ENCODE measurements around the gene CARHSP1.
"Not testable (repeated sequence)": the region's sequence is repeated elsewhere in the genome, so short reads cannot be mapped to it uniquely, and the experiment has no call there.

Gene CARHSP1

DNA sequence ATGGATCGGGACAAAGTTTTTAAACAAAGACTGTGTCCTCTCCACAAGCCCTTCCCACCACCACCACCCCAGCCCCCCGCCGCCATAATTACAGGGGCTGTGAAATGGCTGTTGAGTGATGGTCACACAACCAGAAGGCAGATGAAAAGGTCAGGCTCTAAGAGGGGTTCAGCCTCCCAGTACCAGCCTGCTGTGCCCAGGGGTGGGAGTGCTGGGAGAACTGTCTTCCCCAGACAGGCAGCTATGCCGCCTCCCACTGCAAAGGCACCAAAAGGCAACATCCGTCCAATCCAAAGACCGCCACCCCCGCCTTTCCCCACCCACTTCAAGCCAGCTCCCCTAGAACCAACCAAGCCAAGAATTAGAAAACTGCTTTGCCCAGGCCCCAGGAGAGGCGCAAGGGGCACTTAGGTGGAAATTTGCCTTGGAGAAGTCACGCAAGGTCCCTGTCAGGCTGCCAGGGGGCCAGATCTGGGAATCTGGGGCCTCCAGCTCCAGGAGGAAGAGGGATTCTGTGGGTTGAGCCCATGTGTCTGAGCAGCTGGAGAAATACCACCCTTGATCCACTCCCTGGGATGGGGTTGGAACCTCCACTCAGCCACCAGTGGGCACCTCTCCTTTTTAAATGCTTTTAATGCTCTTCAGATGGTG, 14.4 kb downstream of the CARHSP1 start:
- DNase-seq (ENCODE audit: low read depth in 2 of 2): no peak

DNA sequence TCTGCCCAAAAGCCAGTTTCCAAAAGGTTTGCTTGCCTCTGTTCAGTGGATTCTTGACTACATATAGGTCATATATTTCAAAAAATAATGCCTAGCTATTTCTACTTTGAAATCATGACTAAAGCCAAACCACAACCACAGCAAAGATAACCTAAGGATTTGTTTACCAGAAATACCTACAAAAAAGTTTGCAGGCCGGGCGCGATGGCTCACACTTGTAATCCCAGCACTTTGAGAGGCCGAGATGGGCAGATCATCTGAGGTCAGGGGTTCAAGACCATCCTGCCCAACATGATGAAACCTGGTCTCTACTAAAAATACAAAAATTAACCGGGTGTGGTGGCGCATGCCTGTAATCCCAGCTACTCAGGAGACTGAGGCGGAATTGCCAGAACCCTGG, 15.2 kb downstream of the CARHSP1 start:
- no peak for DNase-seq (ENCODE audit: low read depth in 2 of 2)

- DNase-seq (ENCODE audit: low read depth in 2 of 2): no peak
These were observed 15.7 kb downstream of the CARHSP1 start for GRCh38 chr16:8853150-8853549.

- DNase-seq (ENCODE audit: low read depth in 2 of 2): no peak
These were observed 16.3 kb downstream of the CARHSP1 start for GRCh38 chr16:8852534-8852933.

DNA sequence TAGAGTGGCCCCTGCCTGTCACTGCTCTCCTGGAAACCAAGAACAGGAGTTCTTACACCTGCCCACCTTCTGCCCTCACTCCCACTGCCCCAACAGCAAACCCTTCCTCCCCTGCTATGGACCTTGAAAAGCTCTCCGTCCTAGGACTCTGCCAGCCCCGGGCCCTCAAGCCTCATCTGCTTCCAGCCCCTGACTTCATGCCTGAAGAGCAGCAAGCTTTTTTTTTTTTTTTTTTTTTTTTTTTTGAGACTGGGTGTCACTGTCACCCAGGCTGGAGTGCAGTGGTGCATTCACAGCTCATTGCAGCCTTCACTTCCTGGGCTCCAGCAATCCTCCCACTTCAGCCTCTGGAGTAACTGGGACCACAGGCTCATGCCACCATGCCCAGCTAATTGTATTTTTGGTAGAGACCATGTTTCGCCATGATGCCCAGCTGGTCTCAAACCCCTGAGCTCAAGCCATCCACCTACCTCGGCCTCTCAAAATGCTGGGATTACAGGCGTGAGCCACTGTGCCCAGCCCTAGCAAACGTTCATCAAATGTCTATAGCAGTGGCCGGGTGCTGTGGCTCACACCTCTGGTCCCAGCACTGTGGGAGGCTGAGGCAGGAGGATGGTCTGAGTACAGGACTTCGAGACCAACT, 16.9 kb downstream of the CARHSP1 start:
- no peak for DNase-seq (ENCODE audit: low read depth in 2 of 2)

- DNase-seq (ENCODE audit: low read depth in 2 of 2): no peak
These were observed 18.4 kb downstream of the CARHSP1 start for GRCh38 chr16:8850279-8850885.

- DNase-seq (ENCODE audit: low read depth in 2 of 2): no peak
These were observed 19.3 kb downstream of the CARHSP1 start for GRCh38 chr16:8849411-8850011.

- DNase-seq (ENCODE audit: low read depth in 2 of 2): no peak
These were observed 19.8 kb downstream of the CARHSP1 start for GRCh38 chr16:8848939-8849391.

DNA sequence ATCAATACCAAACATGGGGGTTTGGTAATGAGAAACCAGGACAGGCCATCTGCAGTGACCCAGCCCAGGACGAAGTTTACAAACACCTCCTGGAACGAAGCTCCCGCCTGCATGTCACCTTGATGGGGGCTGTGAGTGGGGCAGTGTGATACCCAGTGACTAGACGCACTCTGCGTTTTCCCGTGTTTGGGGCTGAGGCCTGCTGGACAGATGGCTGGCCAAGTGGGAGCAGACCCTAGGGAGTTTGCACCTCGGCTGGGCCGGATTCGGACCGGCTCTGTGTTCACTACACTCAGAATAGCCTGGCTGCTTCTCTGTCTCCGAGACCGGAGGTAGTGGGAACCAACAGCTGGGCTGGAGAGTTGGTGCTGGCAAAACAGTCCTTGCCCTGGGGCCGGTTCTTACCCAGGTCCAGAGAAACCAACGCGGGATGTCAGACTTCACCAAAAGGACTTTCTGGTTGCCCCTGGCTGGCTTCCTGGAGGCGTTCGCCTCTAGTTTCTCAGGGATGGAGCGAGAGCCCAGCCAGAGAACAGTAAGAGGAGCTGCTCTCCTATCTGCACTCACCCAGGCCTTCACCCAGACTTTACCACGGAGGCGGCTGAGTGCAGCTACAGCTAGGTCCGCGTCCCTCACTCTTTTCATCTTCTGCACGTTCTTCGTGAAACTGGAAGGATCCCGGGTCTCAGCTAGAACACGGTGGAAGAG, 20.4 kb downstream of the CARHSP1 start:
- DNase-seq (ENCODE audit: low read depth in 2 of 2): no peak

GRCh38 chr16:8847623-8848022, 21.2 kb downstream of the CARHSP1 start:
- DNase-seq (ENCODE audit: low read depth in 2 of 2): no peak

DNA sequence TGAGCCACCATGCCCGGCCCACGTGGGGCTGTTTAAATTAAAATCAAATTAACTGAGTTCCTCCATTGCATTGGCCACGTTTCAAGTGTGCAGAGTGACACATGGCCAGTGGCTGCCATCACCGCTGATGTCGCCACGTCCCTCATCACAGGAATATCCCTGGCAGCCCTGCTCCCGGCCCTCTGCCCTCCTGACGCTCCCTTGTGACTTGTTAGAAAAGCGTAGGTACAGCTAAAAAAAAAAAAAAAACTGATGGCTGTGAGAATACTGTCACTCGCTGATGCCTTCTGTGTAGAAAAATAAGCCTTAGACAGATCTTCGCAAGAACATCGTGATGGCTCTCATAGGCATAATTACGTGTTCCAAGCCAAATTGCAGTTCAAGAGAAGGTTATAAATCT, 21.7 kb downstream of the CARHSP1 start:
- DNase-seq (ENCODE audit: low read depth in 2 of 2): no peak

DNA sequence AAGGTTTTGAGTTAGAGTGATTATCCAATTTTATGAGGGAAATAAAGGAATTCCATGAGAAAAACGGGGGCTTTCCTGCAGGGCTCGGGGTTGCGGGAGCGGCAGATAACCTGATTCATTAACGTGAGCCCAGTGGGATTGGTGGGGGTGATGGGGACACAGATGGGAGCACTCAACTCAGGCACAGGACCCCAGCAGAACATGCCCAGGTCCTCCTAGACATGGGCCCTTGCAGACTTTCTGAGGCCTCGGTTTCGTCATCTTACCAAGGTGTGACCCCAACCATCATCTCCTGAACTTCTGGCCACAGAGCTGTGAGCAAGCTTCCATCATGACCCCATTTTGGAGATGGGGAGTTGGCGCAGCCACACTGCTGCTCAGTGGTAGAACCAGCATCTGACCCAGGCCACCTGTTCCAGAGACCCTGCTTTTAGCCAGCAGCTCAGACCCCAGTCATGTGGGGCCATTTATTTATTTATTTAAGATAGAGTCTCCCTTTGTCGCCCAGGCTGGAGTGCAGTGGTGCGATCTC, 22.3 kb downstream of the CARHSP1 start:
- no peak for DNase-seq (ENCODE audit: low read depth in 2 of 2)

DNA sequence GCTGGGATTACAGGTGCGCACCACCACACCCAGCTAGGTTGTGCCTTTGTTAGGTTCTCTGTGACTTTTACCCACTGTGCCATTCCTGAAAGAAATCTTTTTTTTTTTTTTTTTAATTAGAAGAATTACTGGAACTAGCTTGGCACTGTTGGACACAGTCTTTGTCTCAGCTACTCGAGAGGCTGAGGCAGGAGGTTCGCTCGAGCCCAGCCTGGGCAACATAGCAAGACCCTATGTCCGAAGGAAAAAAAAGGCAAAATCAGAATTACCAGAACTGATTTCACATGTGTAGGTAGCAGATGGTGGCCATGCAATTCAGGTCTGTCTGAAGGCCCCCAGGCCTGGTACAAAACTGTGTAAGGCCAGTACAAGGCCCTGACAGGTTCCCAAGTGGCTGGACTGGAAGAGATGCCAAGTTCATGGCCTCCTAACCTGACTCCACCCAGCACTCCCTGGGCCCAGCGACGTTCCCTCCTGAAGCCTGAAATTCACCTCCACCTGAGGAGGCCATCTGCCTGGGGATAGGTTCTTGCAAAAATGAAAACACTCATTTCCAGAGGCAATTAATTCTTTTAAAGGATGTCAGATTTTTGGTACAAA, 23.0 kb downstream of the CARHSP1 start:
- no peak for DNase-seq (ENCODE audit: low read depth in 2 of 2)

DNA sequence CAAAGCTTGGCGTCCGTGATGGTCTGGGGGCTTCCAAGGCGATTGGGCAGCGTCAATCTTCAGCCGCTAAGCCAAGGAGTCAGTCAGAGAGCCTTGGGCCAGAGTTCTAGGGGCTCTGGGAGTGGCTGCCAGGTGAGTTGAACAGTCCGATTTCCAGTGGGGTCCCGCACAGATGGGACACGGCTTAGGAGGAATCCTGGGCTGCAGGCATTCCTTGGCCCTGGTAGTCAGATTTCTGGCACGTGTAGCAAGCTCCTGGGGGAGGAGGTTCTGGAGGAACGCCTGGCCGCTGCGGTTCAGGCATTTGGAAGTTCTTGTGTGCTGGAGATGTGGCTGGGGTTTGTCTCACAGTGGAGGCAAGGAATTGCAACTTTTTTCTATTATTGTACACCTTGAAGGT, 25.5 kb downstream of the CARHSP1 start:
- DNase-seq (ENCODE audit: low read depth in 2 of 2): not testable (repeated sequence)

- DNase-seq (ENCODE audit: low read depth in 2 of 2): not testable (repeated sequence)
These were observed 26.8 kb downstream of the CARHSP1 start for GRCh38 chr16:8842016-8842415.

DNA sequence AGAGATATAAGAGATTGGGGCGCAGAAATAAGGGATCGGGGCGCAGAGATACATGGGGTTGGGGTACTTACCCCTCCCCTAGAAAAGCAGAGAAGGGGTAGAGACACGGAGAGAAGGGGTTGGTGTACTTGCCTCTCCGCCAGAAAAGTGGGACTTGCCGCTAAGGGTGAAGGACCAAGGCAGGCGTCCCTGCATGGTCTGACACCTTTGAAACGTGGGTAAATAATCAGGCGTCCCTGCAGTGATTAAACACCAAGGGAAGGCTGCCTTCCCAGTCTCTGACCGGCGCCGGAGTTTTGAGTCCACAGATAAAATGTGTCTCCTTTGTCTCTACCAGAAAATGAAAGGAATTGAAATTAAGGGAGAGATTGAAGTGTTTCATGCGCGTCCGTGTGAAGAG, 31.2 kb downstream of the CARHSP1 start:
- not testable (repeated sequence) for DNase-seq (ENCODE audit: low read depth in 2 of 2)

DNA sequence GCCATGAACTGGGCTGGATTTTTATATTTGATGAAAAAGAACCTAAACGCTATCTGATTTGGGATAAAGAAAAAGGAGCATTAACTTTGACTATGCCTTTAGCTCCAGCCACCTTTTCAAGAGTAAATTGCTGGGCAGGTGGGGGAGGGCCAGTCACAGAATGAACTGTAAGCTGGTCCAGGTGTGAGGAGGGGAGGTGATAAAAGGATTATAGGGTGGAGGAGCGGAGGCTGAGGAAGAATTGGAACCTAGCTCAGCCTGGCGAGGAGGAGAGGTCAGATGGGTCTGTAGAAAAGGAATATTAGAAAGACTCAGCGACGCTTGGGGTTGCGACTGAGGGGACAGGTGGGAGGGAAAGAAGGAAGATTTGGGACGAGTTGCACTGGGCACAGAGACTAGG, 32.0 kb downstream of the CARHSP1 start:
- DNase-seq (ENCODE audit: low read depth in 2 of 2): not testable (repeated sequence)

- no peak for DNase-seq (ENCODE audit: low read depth in 2 of 2)
These were observed 36.1 kb downstream of the CARHSP1 start for GRCh38 chr16:8832717-8833105.

GRCh38 chr16:8831871-8832716, 36.7 kb downstream of the CARHSP1 start:
- no peak for DNase-seq (ENCODE audit: low read depth in 2 of 2)

GRCh38 chr16:8831450-8831849, 37.4 kb downstream of the CARHSP1 start:
- DNase-seq (ENCODE audit: low read depth in 2 of 2): no peak
